CD4-positive, CD25-positive, alpha-beta regulatory T cell (primary cell): Measurements from ENCODE around the gene RASGEF1C. TPM values are rescaled to one million over a fixed set of nuclear protein-coding genes. Genes with fewer than 3 reads are reported as not detected.

Experiments used
- ATAC-seq, 2 donors: fragments of 150-1000 bp; cut with Tn5 transposase; one replicate each; pipeline ENCODE4 v1.10.0; 2021; ENCODE audit warnings: low read depth in 2 of 2, moderate number of reproducible peaks in 2 of 2, moderate library complexity in 1 of 2
- DNase-seq, 3 donors: peaks; one replicate each; pipeline versions ENCODE4 v3.0.0 to v3.0.0-alpha.2; 2012 to 2022; ENCODE audit warnings: mixed read lengths in 1 of 3
- H3K27ac ChIP-seq: one replicate; pipeline ENCODE4 v1.7.0; 2013; ENCODE audit warnings: mild to moderate bottlenecking, low read length; ENCODE audit not compliant: insufficient read depth, poor library complexity, severe bottlenecking
- H3K27me3 ChIP-seq: one replicate; pipeline ENCODE4 v1.7.0; 2013; ENCODE audit warnings: low read length; ENCODE audit not compliant: control insufficient read depth, insufficient read depth
- H3K36me3 ChIP-seq: one replicate; pipeline ENCODE4 v1.7.0; 2013; ENCODE audit warnings: mild to moderate bottlenecking, low read length, moderate library complexity; ENCODE audit not compliant: control insufficient read depth, insufficient read depth
- H3K4me1 ChIP-seq: 2 replicates; pipeline ENCODE4 v1.7.0; 2013; ENCODE audit warnings: mild to moderate bottlenecking, low read length; ENCODE audit not compliant: insufficient read depth, control insufficient read depth, poor library complexity, severe bottlenecking
- H3K4me3 ChIP-seq: one replicate; pipeline ENCODE4 v1.7.0; 2013; ENCODE audit warnings: low read depth, mild to moderate bottlenecking, low read length, moderate library complexity
- H3K9me3 ChIP-seq, 2 experiments: 1 replicate in 1 of 2; 2 replicates in 1 of 2; pipeline ENCODE4 v1.7.0; 2013; ENCODE audit warnings: low read length in 2 of 2, mild to moderate bottlenecking in 1 of 2, moderate library complexity in 1 of 2; ENCODE audit not compliant: control insufficient read depth in 2 of 2
- H3K27ac Mint-ChIP-seq, 3 donors: one replicate each; pipeline ENCODE4 v1.8.0; 2020 to 2022; ENCODE audit warnings: mild to moderate bottlenecking in 3 of 3, mixed read lengths in 3 of 3, moderate library complexity in 2 of 3
- H3K27me3 Mint-ChIP-seq: one replicate; pipeline ENCODE4 v1.8.0; 2022; ENCODE audit warnings: mild to moderate bottlenecking, mixed read lengths
- H3K36me3 Mint-ChIP-seq: one replicate; pipeline ENCODE4 v1.8.0; 2020; ENCODE audit warnings: mixed read lengths
- H3K4me1 Mint-ChIP-seq, 4 donors: one replicate each; pipeline ENCODE4 v1.8.0; 2020 to 2022; ENCODE audit warnings: mixed read lengths in 4 of 4, mild to moderate bottlenecking in 1 of 4
- H3K4me3 Mint-ChIP-seq, 4 donors: one replicate each; pipeline ENCODE4 v1.8.0; 2020 to 2022; ENCODE audit warnings: mild to moderate bottlenecking in 4 of 4, mixed read lengths in 4 of 4, moderate library complexity in 3 of 4
- H3K9me3 Mint-ChIP-seq, 7 donors: one replicate each; pipeline ENCODE4 v1.8.0; 2020 to 2022; ENCODE audit warnings: mixed read lengths in 7 of 7, mild to moderate bottlenecking in 3 of 7, moderate library complexity in 2 of 7
- polyA plus RNA-seq, 4 donors: library from polyadenylated mRNA; unstranded; fragments of 300-500 nt; fragmentation: Illumina TruSeq; gene quantifications; one replicate each; pipeline ENCODE4 v1.2.3, GENCODE V29; 2021
- total RNA-seq: library from RNA; stranded (reverse); gene quantifications from one replicate; pipeline ENCODE4 v1.2.3, GENCODE V29; 2022

RASGEF1C gene
- total and polyA plus RNA-seq, 5 donors from 2014 or later = not detected

- no peak overlapping the region for H3K27ac ChIP-seq
- peak overlapping the region; percentile 76 to 91 (median 88) for H3K4me3 Mint-ChIP-seq
- DNase-seq = peak in 2 of 3 donors; percentile 21 to 25
Measured at GRCh38 chr5:180070756-180071530, 138.1 kb downstream of the RASGEF1C start.

GRCh38 chr5:180069589-180070247 is 139.3 kb downstream of the RASGEF1C start:
- peaks cover 0 to 4% (median 0%) of the 10 kb centered on the region in 7 donors for H3K9me3 Mint-ChIP-seq
- peaks cover 2% of the 10 kb centered on the region for H3K27me3 ChIP-seq
- no peak for DNase-seq
- no peaks in the 10 kb centered on the region for H3K9me3 ChIP-seq
- H3K27ac ChIP-seq = no peak overlapping the region
- no peaks in the 10 kb centered on the region for H3K36me3 Mint-ChIP-seq
- H3K27ac Mint-ChIP-seq = peak overlapping the region in 2 of 3 donors; percentile 17 to 21
- H3K4me1 Mint-ChIP-seq = peaks cover 0 to 28% (median 12%) of the 10 kb centered on the region in 4 donors
- peaks cover 16% of the 10 kb centered on the region for H3K4me1 ChIP-seq
- H3K27me3 Mint-ChIP-seq = peaks cover 54% of the 10 kb centered on the region
- peak overlapping the region; percentile 44 for H3K4me3 ChIP-seq
- no peak for ATAC-seq
- H3K36me3 ChIP-seq = no peaks in the 10 kb centered on the region
- peak overlapping the region in 3 of 4 donors; percentile 42 to 86 (median 76) for H3K4me3 Mint-ChIP-seq

More at GRCh38 chr5:180070756-180071530, 138.1 kb downstream of the RASGEF1C start:
- Mint-ChIP-seq H3K9me3 (peaks cover 0 to 4% (median 0%) of the 10 kb centered on the region in 7 donors), H3K27me3 (peaks cover 57% of the 10 kb centered on the region), H3K4me1 (peaks cover 0 to 28% (median 12%) of the 10 kb centered on the region in 4 donors), H3K27ac (peak overlapping the region; percentile 48 to 81 (median 76)), H3K36me3 (no peaks in the 10 kb centered on the region)
- H3K36me3 ChIP-seq = no peaks in the 10 kb centered on the region
- H3K9me3 ChIP-seq = no peaks in the 10 kb centered on the region
- no peak for ATAC-seq
- peak overlapping the region; percentile 44 for H3K4me3 ChIP-seq
- H3K4me1 ChIP-seq = peaks cover 16% of the 10 kb centered on the region
- H3K27me3 ChIP-seq = peaks cover 2% of the 10 kb centered on the region

GRCh38 chr5:180068519-180069090 is 140.4 kb downstream of the RASGEF1C start:
- Histone ChIP-seq H3K27ac (no peak overlapping the region), H3K27me3 (peaks cover 7% of the 10 kb centered on the region), H3K4me1 (peaks cover 16% of the 10 kb centered on the region), H3K9me3 (no peaks in the 10 kb centered on the region), H3K36me3 (no peaks in the 10 kb centered on the region), H3K4me3 (no peak overlapping the region)
- peak overlapping the region in 1 of 4 donors; percentile 9 for H3K4me3 Mint-ChIP-seq
- no peak overlapping the region for H3K27ac Mint-ChIP-seq
- DNase-seq (no peak), ATAC-seq (no peak)
- no peaks in the 10 kb centered on the region for H3K36me3 Mint-ChIP-seq
- H3K27me3 Mint-ChIP-seq = peaks cover 46% of the 10 kb centered on the region
- peaks cover 0 to 28% (median 9%) of the 10 kb centered on the region in 4 donors for H3K4me1 Mint-ChIP-seq
- peaks cover 0 to 3% (median 0%) of the 10 kb centered on the region in 7 donors for H3K9me3 Mint-ChIP-seq

GRCh38 chr5:180067986-180068385 is 141.0 kb downstream of the RASGEF1C start:
- H3K27ac Mint-ChIP-seq = no peak overlapping the region
- H3K4me3 ChIP-seq = no peak overlapping the region
- no peaks in the 10 kb centered on the region for H3K36me3 ChIP-seq
- no peaks in the 10 kb centered on the region for H3K36me3 Mint-ChIP-seq
- peaks cover 40% of the 10 kb centered on the region for H3K27me3 Mint-ChIP-seq
- H3K4me1 ChIP-seq = peaks cover 16% of the 10 kb centered on the region
- ATAC-seq (no peak), DNase-seq (no peak)
- H3K4me3 Mint-ChIP-seq = no peak overlapping the region
- H3K9me3 ChIP-seq = no peaks in the 10 kb centered on the region
- H3K9me3 Mint-ChIP-seq = peaks cover 0 to 2% (median 0%) of the 10 kb centered on the region in 7 donors
- no peak overlapping the region for H3K27ac ChIP-seq
- peaks cover 10% of the 10 kb centered on the region for H3K27me3 ChIP-seq
- H3K4me1 Mint-ChIP-seq = peaks cover 0 to 26% (median 9%) of the 10 kb centered on the region in 4 donors

GRCh38 chr5:180060192-180060591 is 148.8 kb downstream of the RASGEF1C start:
- H3K36me3 Mint-ChIP-seq = peaks cover 4% of the 10 kb centered on the region
- H3K4me1 ChIP-seq = no peaks in the 10 kb centered on the region
- peaks cover 0 to 2% (median 0%) of the 10 kb centered on the region in 7 donors for H3K9me3 Mint-ChIP-seq
- H3K4me1 Mint-ChIP-seq = peaks cover 0 to 3% (median 0%) of the 10 kb centered on the region in 4 donors
- no peak overlapping the region for H3K27ac ChIP-seq
- H3K27ac Mint-ChIP-seq = no peak overlapping the region
- DNase-seq (no peak), ATAC-seq (no peak)
- peaks cover 11% of the 10 kb centered on the region for H3K27me3 Mint-ChIP-seq
- H3K36me3 ChIP-seq = no peaks in the 10 kb centered on the region
- H3K9me3 ChIP-seq = no peaks in the 10 kb centered on the region
- H3K27me3 ChIP-seq = peaks cover 7% of the 10 kb centered on the region
- H3K4me3 Mint-ChIP-seq = no peak overlapping the region
- no peak overlapping the region for H3K4me3 ChIP-seq

- H3K36me3 Mint-ChIP-seq = peaks cover 4% of the 10 kb centered on the region
- no peaks in the 10 kb centered on the region for H3K9me3 Mint-ChIP-seq
- no peak for DNase-seq
- H3K4me3 Mint-ChIP-seq = no peak overlapping the region
- peaks cover 6% of the 10 kb centered on the region for H3K27me3 Mint-ChIP-seq
- ATAC-seq = no peak
- no peak overlapping the region for H3K27ac Mint-ChIP-seq
- Histone ChIP-seq H3K27me3 (peaks cover 5% of the 10 kb centered on the region), H3K9me3 (no peaks in the 10 kb centered on the region), H3K36me3 (no peaks in the 10 kb centered on the region), H3K27ac (no peak overlapping the region), H3K4me3 (no peak overlapping the region), H3K4me1 (no peaks in the 10 kb centered on the region)
- H3K4me1 Mint-ChIP-seq = peaks cover 0 to 3% (median 0%) of the 10 kb centered on the region in 4 donors
Measured at GRCh38 chr5:180059326-180059725, 149.7 kb downstream of the RASGEF1C start.

GRCh38 chr5:180056153-180056552 is 152.9 kb downstream of the RASGEF1C start:
- Histone ChIP-seq H3K4me3 (no peak overlapping the region), H3K27me3 (no peaks in the 10 kb centered on the region), H3K4me1 (no peaks in the 10 kb centered on the region), H3K36me3 (no peaks in the 10 kb centered on the region), H3K9me3 (no peaks in the 10 kb centered on the region), H3K27ac (no peak overlapping the region)
- Mint-ChIP-seq H3K36me3 (peaks cover 3% of the 10 kb centered on the region), H3K4me3 (no peak overlapping the region), H3K27me3 (peaks cover 10% of the 10 kb centered on the region), H3K27ac (no peak overlapping the region), H3K4me1 (peaks cover 0 to 3% (median 0%) of the 10 kb centered on the region in 4 donors), H3K9me3 (no peaks in the 10 kb centered on the region)
- ATAC-seq = no peak
- DNase-seq = no peak
